GM13976 (cell line): ENCODE measurements around the gene TRIM51.
"Not testable (repeated sequence)": the region's sequence is repeated elsewhere in the genome, so short reads cannot be mapped to it uniquely, and the experiment has no call there.

Source experiments
- DNase-seq: peaks from one replicate; pipeline ENCODE4 v3.0.0; 2012; ENCODE audit warnings: low spot score
- CTCF ChIP-seq: IDR thresholded peaks from 2 replicates; pipeline ENCODE4 v1.5.1; 2012; ENCODE audit warnings: borderline replicate concordance, mild to moderate bottlenecking; ENCODE audit not compliant: insufficient read depth; ENCODE audit errors: extremely low read depth, missing control alignments, control extremely low read depth
- in situ Hi-C: fragments of 300-500 bp; cut with MboI; formaldehyde crosslinking; loops from one replicate; pipeline ENCODE4 v1.12.0; 2022; ENCODE audit warnings: low sequenced_read_pairs, mixed read lengths, inconsistent platforms; ENCODE audit not compliant: unreplicated experiment

Gene TRIM51

DNA sequence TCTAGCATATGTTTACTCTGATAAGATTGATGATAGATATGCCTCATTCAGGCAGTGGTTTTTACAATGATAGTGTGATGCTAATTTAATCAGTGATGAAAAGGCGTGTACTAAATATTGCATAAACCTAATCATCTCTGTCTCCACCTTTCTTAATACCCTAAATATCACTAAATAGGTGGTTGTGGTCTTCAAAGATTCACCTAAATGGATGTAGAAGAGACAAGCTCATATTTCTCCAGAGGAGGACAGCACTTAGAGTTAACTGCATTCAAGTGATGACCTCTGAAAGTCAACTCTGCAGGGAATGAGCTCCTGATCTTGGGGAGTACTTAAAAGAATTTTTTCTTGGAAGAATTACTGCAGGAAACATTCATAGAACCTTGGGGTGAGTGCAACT lies at the start of gene TRIM51:
TRIM51 (plus strand) TSS at position 301 of the 400 bp plus-strand sequence. CDS start 2,132 bp downstream, outside the sequence.
- DNase-seq, in situ Hi-C loops: not testable (repeated sequence)

DNA sequence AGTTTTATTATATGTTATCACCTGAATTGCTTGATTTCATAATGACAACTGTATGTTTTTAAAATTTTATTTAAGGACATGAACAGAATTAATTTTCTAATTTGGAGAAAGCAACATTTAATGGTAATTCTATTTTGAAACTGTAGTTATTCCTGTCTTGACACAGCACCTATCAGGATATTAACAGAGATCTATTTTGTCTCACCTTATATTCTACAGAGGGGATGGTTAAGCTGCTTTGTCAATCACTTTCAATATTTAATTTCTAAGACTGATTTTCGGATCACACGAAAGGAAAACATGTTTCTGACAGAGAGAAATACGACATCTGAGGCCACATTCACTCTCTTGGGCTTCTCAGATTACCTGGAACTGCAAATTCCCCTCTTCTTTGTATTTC lies 44.6 kb upstream of the TRIM51 start, which contains the start of gene OR5D16:
OR5D16 (plus strand) TSS at position 301 of the 400 bp plus-strand sequence; CDS start at position 301, 0 bp downstream.
- in situ Hi-C loops: no loop called here
- TF ChIP-seq CTCF: no peak
- DNase-seq: no peak

DNA sequence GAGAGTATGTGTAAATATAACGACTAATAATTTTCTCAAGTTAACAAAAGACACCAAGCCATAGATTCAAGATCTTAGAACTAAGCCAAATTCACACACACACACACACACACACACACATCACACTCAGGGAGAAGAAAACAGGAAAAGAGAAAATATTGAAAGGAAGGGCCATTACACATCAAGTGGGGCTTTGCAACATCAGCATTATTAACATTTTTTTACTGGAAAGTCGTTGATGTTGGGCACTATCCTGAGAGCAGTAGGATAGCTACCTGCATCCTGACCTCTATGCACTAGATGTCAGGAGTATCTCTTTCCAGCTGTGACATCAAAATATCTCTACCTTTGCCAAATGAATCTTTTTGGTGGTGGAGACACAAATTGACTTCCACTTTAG lies 35.6 kb upstream of the TRIM51 start:
- TF ChIP-seq CTCF: no peak
- no peak for DNase-seq
- in situ Hi-C loops: no loop called here

GRCh38 chr11:55849037-55849436 lies 34.1 kb upstream of the TRIM51 start:
- TF ChIP-seq CTCF: no peak
- in situ Hi-C loops: no loop called here

DNA sequence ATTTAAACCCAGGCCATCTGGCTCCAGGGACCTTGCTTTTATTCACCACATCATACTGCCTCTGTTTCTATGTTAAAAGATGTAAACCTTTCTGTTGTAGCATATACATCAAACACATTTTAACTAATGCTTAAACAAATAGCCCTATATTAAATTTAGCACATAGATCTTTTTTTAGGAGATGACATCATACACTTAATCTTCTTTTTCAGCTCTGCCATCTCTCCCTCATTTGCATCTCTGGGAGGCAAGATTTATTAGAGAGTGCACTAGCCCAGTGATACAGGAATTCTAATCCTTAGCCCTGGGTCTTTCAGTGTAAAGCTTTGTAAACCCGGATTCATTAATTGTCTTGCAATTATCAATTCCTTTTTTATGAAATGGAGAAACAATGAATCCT lies 31.0 kb upstream of the TRIM51 start:
- in situ Hi-C loops: no loop called here
- no peak for DNase-seq
- TF ChIP-seq CTCF: no peak

More at GRCh38 chr11:55849037-55849436, 34.1 kb upstream of the TRIM51 start:
- DNase-seq: no peak

DNA sequence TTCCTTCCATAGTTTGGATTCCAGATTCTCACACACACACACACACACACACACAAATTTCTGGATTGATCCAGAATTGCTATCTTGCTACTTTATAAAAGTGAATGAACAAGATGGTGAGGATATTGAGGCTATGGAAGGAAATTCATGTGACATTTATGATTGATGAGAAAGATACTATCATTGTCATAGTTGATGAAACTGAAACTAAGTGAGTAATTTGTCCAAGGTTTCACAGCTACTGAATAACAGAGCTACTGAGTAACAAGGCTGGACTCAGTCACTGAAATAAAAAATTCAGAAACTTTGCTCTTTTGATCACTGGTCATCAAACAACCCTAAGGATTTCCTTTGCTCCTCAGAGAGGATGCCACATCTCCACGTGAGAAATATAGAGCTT lies 28.4 kb upstream of the TRIM51 start:
- TF ChIP-seq CTCF: no peak

DNA sequence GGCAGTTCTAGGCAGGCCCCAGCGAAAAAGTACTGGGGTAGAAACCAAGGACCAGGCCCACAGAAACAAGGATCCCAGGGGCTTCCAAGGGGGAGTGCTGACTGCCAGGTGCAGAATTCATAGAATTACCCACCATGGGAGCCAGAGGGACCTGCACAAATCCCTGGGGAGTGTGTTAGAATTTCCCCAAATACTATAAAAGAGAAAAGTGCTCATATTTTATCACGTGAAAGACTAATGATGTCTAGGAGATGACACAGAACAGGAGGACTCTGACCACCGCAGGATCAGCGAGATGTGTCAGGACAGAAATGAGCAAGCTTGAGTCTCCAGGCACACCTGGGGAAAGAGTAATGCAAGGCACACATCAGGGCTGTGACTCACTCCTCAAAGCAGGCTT lies 15.7 kb upstream of the TRIM51 start:
- in situ Hi-C loops, DNase-seq: not testable (repeated sequence)

More for the DNA sequence above, 28.4 kb upstream of the TRIM51 start:
- DNase-seq: no peak
- in situ Hi-C loops: no loop called here

- DNase-seq, in situ Hi-C loops: not testable (repeated sequence)
Measured at GRCh38 chr11:55872731-55873130, 10.4 kb upstream of the TRIM51 start.

GRCh38 chr11:55873146-55873545 lies 10.0 kb upstream of the TRIM51 start:
- DNase-seq, in situ Hi-C loops: not testable (repeated sequence)

DNA sequence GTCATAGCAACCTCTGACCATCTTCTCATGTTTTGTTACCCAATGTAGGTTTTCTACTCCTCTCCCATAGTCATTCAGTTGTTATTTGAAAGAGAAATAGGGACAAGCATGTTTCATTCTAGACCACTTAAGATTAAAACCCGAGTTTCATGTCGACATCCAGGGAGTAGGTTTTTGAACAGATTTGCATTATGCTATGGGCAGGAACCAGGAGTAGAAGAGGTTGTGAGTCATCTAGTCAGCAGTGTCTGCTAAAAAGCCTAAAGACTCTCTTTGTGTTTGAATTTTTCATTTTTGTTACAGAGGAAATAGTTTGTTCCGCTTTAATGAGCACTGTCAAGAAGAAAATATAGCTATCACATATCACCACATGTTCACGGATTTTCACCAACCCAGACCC lies 1.9 kb downstream of the TRIM51 start:
- in situ Hi-C loops, DNase-seq: not testable (repeated sequence)

GRCh38 chr11:55885481-55885880 lies 2.4 kb downstream of the TRIM51 start:
- DNase-seq, in situ Hi-C loops: not testable (repeated sequence)
